Neural progenitor cell (in vitro differentiated cells): ENCODE results near the gene NTRK1. TPM values are rescaled to one million over a fixed set of nuclear protein-coding genes. Genes with fewer than 3 reads are reported as not detected.

ENCODE experiments used
- DNase-seq: peaks from one replicate; pipeline ENCODE4 v3.0.0-alpha.2; 2016; ENCODE audit warnings: low spot score
- H2AFZ ChIP-seq: fragments of 200-600 bp; sonication (generic); replicated peaks from 2 replicates; pipeline ENCODE4 v1.6.1; 2016; ENCODE audit warnings: antibody characterized with exemption
- H3F3A ChIP-seq: fragments of 200-600 bp; sonication (generic); 2 replicates; pipeline ENCODE4 v1.6.1; 2016; ENCODE audit warnings: antibody characterized with exemption, low read depth
- H3K27ac ChIP-seq: fragments of 200-600 bp; sonication (generic); 2 replicates; pipeline ENCODE4 v1.5.1; 2016; ENCODE audit warnings: mild to moderate bottlenecking
- H3K27me3 ChIP-seq: fragments of 200-600 bp; sonication (generic); 2 replicates; pipeline ENCODE4 v1.6.1; 2016; ENCODE audit warnings: mild to moderate bottlenecking, moderate library complexity
- H3K36me3 ChIP-seq: fragments of 200-600 bp; sonication (generic); 2 replicates; pipeline ENCODE4 v1.5.1; 2016
- H3K4me1 ChIP-seq: fragments of 200-600 bp; sonication (generic); 2 replicates; pipeline ENCODE4 v1.6.1; 2016; ENCODE audit warnings: mixed run types
- H3K4me2 ChIP-seq: fragments of 200-600 bp; sonication (generic); 2 replicates; pipeline ENCODE4 v1.6.1; 2016
- H3K4me3 ChIP-seq: fragments of 200-600 bp; sonication (generic); 2 replicates; pipeline ENCODE4 v1.5.1; 2016
- H3K79me2 ChIP-seq: fragments of 200-600 bp; sonication (generic); 2 replicates; pipeline ENCODE4 v1.6.1; 2016; ENCODE audit warnings: low read depth
- H3K9ac ChIP-seq: fragments of 200-600 bp; sonication (generic); 2 replicates; pipeline ENCODE4 v1.6.1; 2016
- H3K9me3 ChIP-seq: fragments of 200-600 bp; sonication (generic); 2 replicates; pipeline ENCODE4 v1.5.1; 2016; ENCODE audit warnings: low read depth
- H4K20me1 ChIP-seq: fragments of 200-600 bp; sonication (generic); 2 replicates; pipeline ENCODE4 v1.6.1; 2016; ENCODE audit warnings: low read depth
- H3K27ac Mint-ChIP-seq: 3 replicates; pipeline ENCODE4 v1.8.0; 2021; ENCODE audit warnings: mixed read lengths
- H3K27me3 Mint-ChIP-seq: 2 replicates; pipeline ENCODE4 v1.8.0; 2022; ENCODE audit warnings: low read depth, mild to moderate bottlenecking, inconsistent platforms, moderate library complexity, mixed read lengths; ENCODE audit not compliant: insufficient read depth
- H3K36me3 Mint-ChIP-seq: 3 replicates; pipeline ENCODE4 v1.8.0; 2021; ENCODE audit warnings: mixed read lengths
- H3K4me1 Mint-ChIP-seq: 3 replicates; pipeline ENCODE4 v1.8.0; 2021; ENCODE audit warnings: mixed read lengths
- H3K4me3 Mint-ChIP-seq: 3 replicates; pipeline ENCODE4 v1.8.0; 2021; ENCODE audit warnings: mild to moderate bottlenecking, moderate library complexity, mixed read lengths
- H3K9me3 Mint-ChIP-seq: 3 replicates; pipeline ENCODE4 v1.8.0; 2020; ENCODE audit warnings: mixed read lengths
- CTCF ChIP-seq: fragments of 200-600 bp; sonication (generic); IDR thresholded peaks from 2 replicates; pipeline ENCODE4 v1.5.1; 2017; ENCODE audit warnings: antibody characterized with exemption, mild to moderate bottlenecking
- EZH2 ChIP-seq: fragments of 200-600 bp; sonication (generic); IDR thresholded peaks from 2 replicates; pipeline ENCODE4 v1.6.1; 2017; ENCODE audit warnings: antibody characterized with exemption, mild to moderate bottlenecking, moderate library complexity
- EZH2phosphoT487 ChIP-seq: fragments of 200-600 bp; sonication (generic); IDR thresholded peaks from 2 replicates; pipeline ENCODE4 v1.6.1; 2017; ENCODE audit warnings: antibody characterized with exemption
- total RNA-seq: library from RNA; depleted of rRNA; stranded (reverse); fragments of >200 nt; gene quantifications from 2 replicates; pipeline ENCODE4 v1.2.3, GENCODE V29; 2015; ENCODE audit warnings: low replicate concordance

NTRK1 gene
- total RNA-seq, 1 donor from 2014 or later = not detected

- TF ChIP-seq CTCF (no peak), EZH2 (no peak), EZH2phosphoT487 (no peak)
- Histone ChIP-seq H3K9ac (no peak overlapping the region), H4K20me1 (no peaks in the 10 kb centered on the region)
These were observed 51.6 kb downstream of the NTRK1 start for GRCh38 chr1:156912310-156912709.

GRCh38 chr1:156912861-156913808 lies 52.5 kb downstream of the NTRK1 start:
- no peak overlapping the region for H3K9ac ChIP-seq
- no peak overlapping the region for H2AFZ ChIP-seq
- Mint-ChIP-seq H3K36me3 (no peaks in the 10 kb centered on the region), H3K4me3 (no peak overlapping the region), H3K9me3 (peaks cover 2% of the 10 kb centered on the region), H3K4me1 (peaks cover 9% of the 10 kb centered on the region), H3K27ac (no peak overlapping the region), H3K27me3 (peaks cover 7% of the 10 kb centered on the region)
- no peak for DNase-seq
- H3K36me3 ChIP-seq = no peaks in the 10 kb centered on the region
- H3K9me3 ChIP-seq = no peaks in the 10 kb centered on the region
- no peak for TF ChIP-seq EZH2
- TF ChIP-seq EZH2phosphoT487 = no peak
- no peak for TF ChIP-seq CTCF
- no peak overlapping the region for H3K27ac ChIP-seq
- H4K20me1 ChIP-seq = no peaks in the 10 kb centered on the region
- H3K4me1 ChIP-seq = peaks cover 6% of the 10 kb centered on the region
- H3K4me2 ChIP-seq = no peak overlapping the region
- no peak overlapping the region for H3K4me3 ChIP-seq
- no peaks in the 10 kb centered on the region for H3K79me2 ChIP-seq
- H3F3A ChIP-seq = no peaks in the 10 kb centered on the region
- H3K27me3 ChIP-seq = peaks cover 53% of the 10 kb centered on the region

More at GRCh38 chr1:156912310-156912709, 51.6 kb downstream of the NTRK1 start:
- Mint-ChIP-seq H3K36me3 (no peaks in the 10 kb centered on the region), H3K9me3 (no peaks in the 10 kb centered on the region), H3K4me3 (no peak overlapping the region), H3K4me1 (peaks cover 9% of the 10 kb centered on the region), H3K27me3 (peaks cover 7% of the 10 kb centered on the region), H3K27ac (no peak overlapping the region)
- no peak for DNase-seq
- peaks cover 6% of the 10 kb centered on the region for H3K4me1 ChIP-seq
- no peak overlapping the region for H2AFZ ChIP-seq
- no peaks in the 10 kb centered on the region for H3K79me2 ChIP-seq
- no peaks in the 10 kb centered on the region for H3K36me3 ChIP-seq
- H3K27ac ChIP-seq = no peak overlapping the region
- H3K27me3 ChIP-seq = peaks cover 45% of the 10 kb centered on the region
- no peaks in the 10 kb centered on the region for H3F3A ChIP-seq
- H3K4me3 ChIP-seq = no peak overlapping the region
- H3K9me3 ChIP-seq = no peaks in the 10 kb centered on the region
- H3K4me2 ChIP-seq = no peak overlapping the region

- no peak overlapping the region for H3K4me3 Mint-ChIP-seq
- H3K79me2 ChIP-seq = no peaks in the 10 kb centered on the region
These were observed 53.2 kb downstream of the NTRK1 start for GRCh38 chr1:156913809-156914387.

More at GRCh38 chr1:156913809-156914387, 53.2 kb downstream of the NTRK1 start:
- Mint-ChIP-seq H3K36me3 (no peaks in the 10 kb centered on the region), H3K9me3 (peaks cover 6% of the 10 kb centered on the region), H3K4me1 (peaks cover 9% of the 10 kb centered on the region), H3K27me3 (peaks cover 11% of the 10 kb centered on the region), H3K27ac (peak overlapping the region; percentile 70)
- Histone ChIP-seq H4K20me1 (no peaks in the 10 kb centered on the region), H3K4me1 (peaks cover 6% of the 10 kb centered on the region), H3F3A (no peaks in the 10 kb centered on the region), H3K27ac (no peak overlapping the region), H3K36me3 (no peaks in the 10 kb centered on the region), H3K9me3 (no peaks in the 10 kb centered on the region), H3K27me3 (peaks cover 61% of the 10 kb centered on the region), H3K9ac (no peak overlapping the region), H3K4me2 (no peak overlapping the region), H2AFZ (no peak overlapping the region), H3K4me3 (no peak overlapping the region)
- no peak for DNase-seq
- no peak for TF ChIP-seq EZH2phosphoT487
